Measurements from ENCODE around the gene CRIP2.

- TF ChIP-seq EZH2 (IDR thresholded peaks at IDR 0.05; ENCODE audit: low read depth, low read length, severe bottlenecking) (no peak), POLR2A (IDR thresholded peaks at IDR 0.05; ENCODE audit: control extremely low read depth in 1 of 2, low read depth in 2 of 2, low read length in 2 of 2) (no peak), CBX8 (IDR thresholded peaks at IDR 0.05; ENCODE audit: borderline replicate concordance, low read depth, low read length) (no peak)
Measured at GRCh38 chr14:105505101-105505500, 30.5 kb downstream of the CRIP2 start.
